Measurements from ENCODE around the gene ATP6V1D.

DNA sequence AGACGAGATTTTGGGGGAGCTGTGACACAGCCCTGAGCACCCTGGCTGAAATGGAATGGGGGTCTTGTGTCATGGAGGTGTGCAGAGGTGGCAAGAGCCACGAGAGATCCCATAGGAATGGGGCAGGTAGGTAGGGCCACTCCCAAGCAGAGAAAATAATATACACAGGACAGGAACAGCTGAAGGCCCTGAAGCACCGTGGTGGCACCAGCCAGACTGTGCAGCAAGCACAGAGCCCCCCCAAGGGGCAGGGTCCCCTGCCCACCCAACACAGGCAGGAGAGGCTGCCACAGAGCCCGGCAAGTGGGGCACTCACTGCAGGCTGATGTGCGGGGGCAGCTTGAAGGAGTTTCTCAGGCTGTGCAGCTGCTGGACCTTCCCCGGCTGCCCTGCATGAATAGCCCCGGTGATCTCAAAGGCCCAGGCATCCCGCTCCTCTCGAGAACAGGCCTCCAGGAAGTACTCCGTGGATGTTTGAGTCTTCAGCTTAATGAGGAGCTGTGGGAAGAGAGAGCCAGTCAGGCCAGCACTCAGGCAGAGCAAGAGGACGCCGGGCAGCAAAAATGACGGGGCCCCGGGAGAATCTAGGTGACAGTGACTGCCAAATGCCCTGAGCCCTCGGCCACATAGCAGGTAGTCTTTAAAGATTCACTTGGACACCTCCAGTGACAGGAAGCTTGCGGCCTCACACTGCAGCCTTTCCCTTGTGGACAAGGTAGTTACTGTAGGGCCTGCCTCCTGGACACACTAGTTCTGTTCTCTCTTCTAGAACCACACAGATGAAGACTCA is 35.7 kb upstream of the ATP6V1D start:
- TF ChIP-seq POLR2A (IDR thresholded peaks at IDR 0.05; ENCODE audit: low read length) (no peak), GATA1 (IDR thresholded peaks at IDR 0.05; ENCODE audit: low read depth, low read length) (no peak)

Data from erythroblast (primary cell).